Right renal pelvis (tissue), 4 donors: Measurements from ENCODE around the gene PARVB. TPM values are rescaled to one million over a fixed set of nuclear protein-coding genes. Genes with fewer than 3 reads are reported as not detected.

Source experiments
- DNase-seq, 4 donors: peaks; one replicate each; pipeline ENCODE4 v3.0.0-alpha.2; 2013; ENCODE audit warnings: low read depth in 4 of 4, low spot score in 3 of 4, missing footprints in 1 of 4
- polyA plus RNA-seq, 4 donors: library from polyadenylated mRNA; unstranded; fragments of 120-200 nt; gene quantifications; one replicate each; pipeline ENCODE4 v1.2.1, GENCODE V29; 2013; ENCODE audit not compliant: insufficient read length in 4 of 4

PARVB gene
- polyA plus RNA-seq, 4 donors, result 21.2 to 25.0 (median 23.0) TPM

DNA sequence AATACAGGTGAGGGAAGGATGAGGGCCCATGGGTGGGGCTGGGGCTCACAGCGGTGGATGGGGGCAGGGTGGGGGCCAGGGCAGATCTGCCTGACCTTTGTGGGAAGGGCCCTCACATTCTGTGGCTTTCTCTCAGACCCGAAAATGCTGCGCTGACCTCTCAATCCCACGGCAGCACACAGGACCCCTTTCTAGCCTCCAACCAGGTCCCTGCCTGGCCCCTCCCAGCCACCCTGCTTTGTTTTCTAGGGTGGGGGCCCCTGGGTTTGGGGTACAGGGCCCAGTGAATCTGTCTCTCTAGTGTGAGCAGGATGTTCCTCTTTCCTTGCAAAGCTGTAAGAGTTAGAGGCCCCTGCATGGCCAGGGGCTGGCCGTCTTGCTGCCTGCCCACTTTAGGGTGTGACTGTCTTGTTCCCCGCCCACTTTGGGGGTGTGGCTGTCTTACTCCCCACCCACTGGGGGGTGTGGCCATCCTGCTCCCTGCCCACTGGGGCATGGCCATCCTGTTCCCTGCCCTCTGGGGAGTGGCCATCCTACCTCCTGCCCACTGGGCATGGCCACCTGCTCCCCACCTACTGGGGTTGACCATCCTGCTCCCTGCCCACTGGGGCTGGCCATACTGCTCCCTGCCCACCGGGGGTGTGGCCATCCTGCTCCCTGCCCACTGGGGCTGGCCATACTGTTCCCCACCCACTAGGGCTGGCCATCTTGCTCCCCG is 168.2 kb downstream of the PARVB start:
- no peak for DNase-seq

DNA sequence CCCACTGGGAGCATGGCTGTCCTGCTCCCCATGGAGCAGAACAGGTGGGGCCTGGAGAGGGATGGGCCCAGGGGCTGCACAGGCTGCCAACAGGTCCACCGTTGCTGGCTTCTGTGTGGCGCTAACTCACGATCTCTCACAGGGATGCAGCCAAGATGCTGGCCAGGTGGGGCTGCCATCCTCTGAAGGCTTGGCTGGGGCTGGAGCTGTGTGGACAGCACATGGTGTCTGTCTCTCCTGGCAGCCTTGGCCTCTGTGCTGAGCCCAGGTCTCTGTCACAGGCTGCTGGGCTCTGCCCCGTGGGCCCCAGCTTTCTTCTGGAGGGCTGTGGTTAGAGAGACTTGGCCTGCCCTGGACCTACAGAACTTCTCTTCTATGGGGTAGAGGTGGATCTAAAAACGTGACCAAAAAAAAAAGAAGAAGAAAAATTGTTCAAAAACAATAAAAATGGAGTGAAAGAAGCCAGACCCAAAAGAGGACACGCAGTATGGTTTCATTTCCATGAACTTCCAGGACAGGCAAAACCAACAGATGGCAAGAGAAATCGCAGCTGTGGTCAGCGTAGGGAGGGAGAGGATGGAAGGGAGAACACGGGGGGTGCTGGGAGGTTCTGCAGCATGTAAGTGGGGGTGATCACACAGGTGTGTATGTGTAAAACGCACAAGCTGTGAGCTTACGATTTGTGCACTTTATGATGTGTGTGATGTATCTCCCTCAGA is 168.9 kb downstream of the PARVB start:
- DNase-seq, result no peak

GRCh38 chr22:44193535-44193891 is 169.4 kb downstream of the PARVB start:
- no peak for DNase-seq

GRCh38 chr22:44194569-44194968 is 170.5 kb downstream of the PARVB start:
- no peak for DNase-seq

DNA sequence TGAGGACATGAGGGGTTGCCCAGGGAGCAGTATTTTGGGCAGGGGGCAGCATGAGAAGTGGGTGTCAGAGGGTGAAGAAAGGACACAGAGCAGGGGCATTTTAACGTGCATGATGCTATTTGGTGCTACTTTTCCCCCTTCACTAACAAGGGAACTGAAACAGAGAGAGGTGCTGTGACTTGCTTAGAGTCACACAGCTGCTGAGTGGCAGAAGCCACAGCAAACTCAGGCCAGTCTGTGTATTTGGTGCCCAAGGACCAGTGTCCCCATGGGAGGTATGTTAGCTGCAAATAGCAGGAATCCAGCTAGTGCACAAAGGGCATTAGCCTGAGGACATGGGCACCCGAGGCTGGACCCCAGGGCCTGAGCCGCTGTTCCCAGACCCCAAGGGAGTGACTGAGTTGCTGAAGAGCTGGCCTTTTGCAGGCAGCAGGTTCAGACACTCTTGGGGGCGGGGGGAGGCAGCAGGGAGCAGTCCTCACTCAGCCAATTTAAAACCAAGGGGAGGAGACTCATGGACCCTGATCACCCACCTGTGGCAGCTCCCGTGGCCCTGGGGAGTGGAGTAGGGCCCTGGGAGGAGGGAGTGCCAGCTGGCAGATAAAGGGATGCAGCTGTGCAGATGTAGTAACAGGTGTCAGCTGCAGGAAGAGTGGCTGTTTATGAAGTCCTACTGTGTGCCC is 171.2 kb downstream of the PARVB start:
- DNase-seq, result no peak

GRCh38 chr22:44196241-44196640 is 172.1 kb downstream of the PARVB start:
- no peak for DNase-seq

GRCh38 chr22:44196731-44197131 is 172.6 kb downstream of the PARVB start:
- no peak for DNase-seq

- DNase-seq, result no peak
Observed at GRCh38 chr22:44197271-44197670, 173.2 kb downstream of the PARVB start.

- no peak for DNase-seq
Observed at GRCh38 chr22:44199164-44199563, 175.1 kb downstream of the PARVB start.

- DNase-seq, result no peak
Observed at GRCh38 chr22:44199866-44200265, 175.8 kb downstream of the PARVB start.

GRCh38 chr22:44200451-44200850 is 176.3 kb downstream of the PARVB start:
- no peak for DNase-seq

DNA sequence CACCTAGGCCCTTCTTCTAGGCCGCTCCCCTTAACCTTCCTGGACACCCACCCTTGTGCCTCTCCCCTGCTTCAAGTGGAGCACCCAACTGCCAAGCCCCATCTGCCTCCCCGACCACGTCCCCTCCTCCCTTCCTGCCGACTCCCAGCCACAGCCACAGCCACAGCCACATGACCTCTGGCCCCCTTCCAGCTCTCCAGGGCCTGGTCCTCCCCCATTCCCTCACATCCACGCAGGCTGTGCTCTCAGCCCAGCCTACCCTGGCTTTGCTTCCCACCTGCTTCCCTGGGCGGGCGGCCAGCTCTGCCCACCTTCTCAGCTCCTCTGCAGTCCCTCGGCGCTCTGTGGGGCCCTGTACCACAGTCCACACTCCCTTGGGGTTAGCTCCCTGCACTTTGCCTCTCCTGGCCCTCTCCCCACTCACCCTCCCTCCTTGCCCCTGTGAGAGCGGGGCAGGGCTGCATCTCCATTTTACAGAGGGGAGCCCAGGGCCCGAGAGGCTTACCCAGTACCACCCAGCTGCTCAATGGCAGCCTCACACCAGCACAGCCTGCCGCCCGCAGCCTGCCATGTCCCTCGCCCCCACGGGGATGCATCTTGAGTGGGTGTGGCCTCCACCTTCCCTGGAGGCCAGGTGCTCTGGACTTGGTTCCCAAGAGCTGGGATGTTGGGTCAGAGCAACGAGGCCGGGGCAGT is 176.9 kb downstream of the PARVB start:
- no peak for DNase-seq

DNA sequence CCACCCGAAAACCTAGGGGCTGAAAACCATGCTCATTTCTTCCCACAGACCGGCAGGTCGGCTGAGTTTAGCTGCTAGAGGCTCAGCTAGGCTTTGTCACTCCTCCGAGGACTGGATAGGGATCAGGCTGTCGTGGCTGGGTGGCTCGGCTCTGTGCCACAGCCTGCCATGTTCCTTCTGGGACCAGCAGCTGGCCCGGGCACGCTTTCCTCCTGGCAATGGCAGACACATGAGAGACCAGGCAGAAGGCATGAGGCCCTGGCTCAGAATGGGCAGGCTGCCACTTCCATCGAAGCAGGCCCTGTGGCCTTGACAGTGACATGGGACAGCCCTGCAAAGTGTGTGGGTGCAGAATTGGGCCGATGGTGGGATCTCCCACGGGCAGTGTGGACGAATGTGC is 177.6 kb downstream of the PARVB start:
- DNase-seq, result no peak

DNA sequence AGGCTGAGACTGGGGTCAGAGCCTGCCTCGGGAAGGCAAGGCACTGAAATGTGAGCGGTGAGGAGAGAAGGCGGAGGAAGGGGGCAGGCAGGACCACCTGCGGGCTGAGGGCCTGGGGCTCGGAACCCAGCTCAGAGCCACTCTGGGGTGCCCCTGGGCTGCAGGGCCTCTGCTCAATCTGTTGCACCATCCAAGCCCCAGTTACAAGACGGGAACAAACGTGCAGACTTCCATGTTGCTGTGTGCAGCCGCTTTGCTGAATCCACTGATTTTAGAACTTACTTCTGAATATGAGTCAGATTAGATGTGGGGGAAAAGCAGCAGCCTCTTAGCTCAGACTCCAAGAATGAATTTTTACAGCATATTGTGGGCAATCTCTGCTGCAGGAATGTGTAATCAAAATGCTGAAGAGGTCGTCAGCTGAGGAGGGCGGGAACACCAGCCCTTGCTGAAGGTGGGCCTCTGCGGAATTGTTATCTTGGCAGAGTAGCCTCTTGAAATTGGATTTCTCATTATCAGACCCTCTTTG is 178.2 kb downstream of the PARVB start:
- no peak for DNase-seq

DNA sequence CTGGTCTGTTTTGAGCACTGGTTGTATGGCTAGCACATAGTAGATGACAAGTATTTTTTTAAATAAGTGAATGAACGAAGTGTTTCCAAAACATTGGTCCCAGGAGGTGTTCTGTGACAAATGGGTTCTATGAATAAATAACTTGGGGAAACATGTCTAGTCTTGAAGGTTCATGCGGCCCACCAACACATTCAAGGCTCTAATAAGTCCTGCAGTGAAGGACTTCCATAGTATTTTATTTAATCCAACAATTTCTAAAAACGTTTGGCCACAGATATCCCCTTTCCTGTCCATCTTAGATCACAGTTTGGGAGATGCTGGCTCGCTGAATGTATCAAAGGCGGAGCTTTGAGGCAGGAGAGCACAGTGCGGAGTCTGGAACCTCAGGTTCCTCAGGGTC is 179.1 kb downstream of the PARVB start:
- no peak for DNase-seq

DNA sequence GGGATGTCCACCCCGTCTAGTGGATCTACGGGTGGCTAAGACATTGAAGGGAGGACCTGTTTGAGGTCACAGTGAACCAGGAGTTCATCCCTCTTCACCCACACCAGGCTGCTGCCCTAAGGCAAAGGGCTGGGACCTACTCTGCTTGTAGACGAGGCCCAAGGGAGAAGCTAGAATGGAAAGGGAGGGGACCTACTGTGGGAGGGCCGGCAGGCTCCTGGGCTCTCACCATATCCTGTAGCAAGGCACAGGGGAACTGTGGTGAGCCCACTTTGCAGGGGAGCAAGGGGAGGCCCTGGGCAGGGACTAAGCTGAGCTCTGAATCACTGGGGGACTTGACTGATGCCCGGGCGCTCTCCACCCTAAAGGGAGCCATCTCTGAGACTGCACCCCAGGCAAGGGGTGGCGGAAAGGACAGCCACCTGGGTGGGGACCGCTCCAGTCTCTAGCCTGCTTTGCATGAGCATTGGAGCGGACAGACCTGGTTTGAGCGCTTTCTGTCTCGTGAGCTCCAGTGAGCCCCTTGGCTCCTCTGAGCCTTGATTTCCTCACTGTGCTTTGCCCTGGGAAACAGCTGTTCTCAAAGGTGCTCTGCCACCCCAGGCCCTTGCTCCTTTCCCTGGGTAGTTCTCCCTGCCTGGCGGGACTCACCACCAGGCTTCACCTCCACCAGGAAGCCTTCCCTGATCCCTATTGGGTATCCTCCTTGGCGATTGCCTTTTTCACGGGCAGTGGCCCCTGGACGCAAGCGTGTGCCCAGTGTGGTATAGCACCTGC is 180.8 kb downstream of the PARVB start:
- no peak for DNase-seq

- DNase-seq, result no peak
Observed at GRCh38 chr22:44205516-44206329, 181.6 kb downstream of the PARVB start.

DNA sequence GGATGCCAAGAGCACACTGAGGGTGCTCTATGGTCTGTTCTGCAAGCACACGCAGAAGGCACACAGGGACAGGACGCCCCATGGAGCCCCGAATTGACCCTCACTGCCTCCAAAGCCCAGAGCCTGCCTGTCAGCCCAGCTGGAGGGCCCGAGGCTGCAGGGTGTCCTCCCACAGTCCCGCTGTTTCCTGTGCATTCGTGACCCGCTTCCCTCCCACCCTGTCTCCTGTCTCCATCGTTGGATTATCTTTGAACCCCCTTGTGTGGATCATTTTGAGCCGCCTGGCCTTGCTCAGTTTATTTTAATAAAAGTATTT is 182.2 kb downstream of the PARVB start:
- DNase-seq, result no peak

- DNase-seq, result no peak
Observed at GRCh38 chr22:44206696-44207095, 182.6 kb downstream of the PARVB start.
